Epithelial cell of proximal tubule (primary cell): ENCODE measurements around the gene CHST15. TPM values are rescaled to one million over a fixed set of nuclear protein-coding genes. Genes with fewer than 3 reads are reported as not detected.

ENCODE experiments used
- DNase-seq: peaks from one replicate; pipeline ENCODE4 v3.0.0-alpha.2; 2011; ENCODE audit warnings: low read depth
- H3K4me3 ChIP-seq: 2 replicates; pipeline ENCODE4 v1.5.1; 2011; ENCODE audit warnings: low read depth, mild to moderate bottlenecking, low read length
- total RNA-seq: library from RNA; depleted of rRNA; stranded (reverse); fragments of >200 nt; gene quantifications from 2 replicates; pipeline ENCODE4 v1.2.3, GENCODE V29; 2015
- TF ChIP-seq, protein P1 (sequence below): conservative IDR thresholded peaks from 2 replicates; pipeline ENCODE4 v1.5.1; 2012; ENCODE audit warnings: low read depth, mild to moderate bottlenecking, low read length

CHST15 gene
- total RNA-seq, 1 donor from 2014 or later, result 20.6 TPM

DNA sequence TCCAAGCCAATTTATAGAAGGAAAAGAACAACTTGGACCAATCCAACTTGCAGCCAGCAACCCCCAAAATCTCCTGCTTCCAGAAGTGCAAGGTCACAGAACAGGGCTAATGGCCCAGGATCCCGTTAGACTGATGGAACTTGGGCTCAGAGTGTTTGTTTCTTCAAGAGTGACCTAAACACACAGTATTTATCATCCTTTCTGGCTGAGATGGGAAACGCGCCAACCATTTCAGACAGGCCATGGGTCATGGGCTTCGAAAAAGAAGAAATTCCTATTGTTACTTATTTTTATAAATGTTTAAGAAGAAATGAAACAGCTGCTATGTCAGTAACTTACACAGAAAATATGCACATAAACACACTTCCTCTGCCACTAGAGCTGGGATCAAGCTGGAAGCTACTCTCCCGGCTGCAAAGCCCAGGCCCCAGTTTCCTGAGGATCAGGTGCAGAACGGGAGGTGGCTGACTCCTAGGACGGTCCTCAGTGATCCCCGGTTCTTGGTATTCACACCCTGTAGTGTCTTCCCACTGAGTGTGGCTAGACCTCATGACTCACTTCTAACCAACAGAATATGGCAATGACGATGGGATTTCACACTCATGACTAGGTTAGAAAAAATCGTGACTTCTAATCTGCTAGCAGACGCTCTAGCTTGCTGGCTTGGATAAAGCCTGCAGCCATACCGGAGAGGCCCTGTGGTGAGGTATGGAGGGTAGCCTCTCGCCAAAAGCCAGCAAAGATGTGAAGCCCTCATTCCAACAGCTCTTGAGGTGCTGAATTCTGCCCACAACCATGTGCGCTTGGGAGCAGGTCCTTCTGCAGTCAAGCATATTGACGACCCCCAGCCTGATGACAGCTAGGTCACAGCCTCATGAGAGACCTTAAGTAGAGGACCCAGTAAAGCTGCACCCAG is 60.2 kb downstream of the CHST15 start:
- DNase-seq, result no peak
- H3K4me3 ChIP-seq, result no peak overlapping the region
- TF ChIP-seq, protein P1, sequence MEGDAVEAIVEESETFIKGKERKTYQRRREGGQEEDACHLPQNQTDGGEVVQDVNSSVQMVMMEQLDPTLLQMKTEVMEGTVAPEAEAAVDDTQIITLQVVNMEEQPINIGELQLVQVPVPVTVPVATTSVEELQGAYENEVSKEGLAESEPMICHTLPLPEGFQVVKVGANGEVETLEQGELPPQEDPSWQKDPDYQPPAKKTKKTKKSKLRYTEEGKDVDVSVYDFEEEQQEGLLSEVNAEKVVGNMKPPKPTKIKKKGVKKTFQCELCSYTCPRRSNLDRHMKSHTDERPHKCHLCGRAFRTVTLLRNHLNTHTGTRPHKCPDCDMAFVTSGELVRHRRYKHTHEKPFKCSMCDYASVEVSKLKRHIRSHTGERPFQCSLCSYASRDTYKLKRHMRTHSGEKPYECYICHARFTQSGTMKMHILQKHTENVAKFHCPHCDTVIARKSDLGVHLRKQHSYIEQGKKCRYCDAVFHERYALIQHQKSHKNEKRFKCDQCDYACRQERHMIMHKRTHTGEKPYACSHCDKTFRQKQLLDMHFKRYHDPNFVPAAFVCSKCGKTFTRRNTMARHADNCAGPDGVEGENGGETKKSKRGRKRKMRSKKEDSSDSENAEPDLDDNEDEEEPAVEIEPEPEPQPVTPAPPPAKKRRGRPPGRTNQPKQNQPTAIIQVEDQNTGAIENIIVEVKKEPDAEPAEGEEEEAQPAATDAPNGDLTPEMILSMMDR, result no peak

DNA sequence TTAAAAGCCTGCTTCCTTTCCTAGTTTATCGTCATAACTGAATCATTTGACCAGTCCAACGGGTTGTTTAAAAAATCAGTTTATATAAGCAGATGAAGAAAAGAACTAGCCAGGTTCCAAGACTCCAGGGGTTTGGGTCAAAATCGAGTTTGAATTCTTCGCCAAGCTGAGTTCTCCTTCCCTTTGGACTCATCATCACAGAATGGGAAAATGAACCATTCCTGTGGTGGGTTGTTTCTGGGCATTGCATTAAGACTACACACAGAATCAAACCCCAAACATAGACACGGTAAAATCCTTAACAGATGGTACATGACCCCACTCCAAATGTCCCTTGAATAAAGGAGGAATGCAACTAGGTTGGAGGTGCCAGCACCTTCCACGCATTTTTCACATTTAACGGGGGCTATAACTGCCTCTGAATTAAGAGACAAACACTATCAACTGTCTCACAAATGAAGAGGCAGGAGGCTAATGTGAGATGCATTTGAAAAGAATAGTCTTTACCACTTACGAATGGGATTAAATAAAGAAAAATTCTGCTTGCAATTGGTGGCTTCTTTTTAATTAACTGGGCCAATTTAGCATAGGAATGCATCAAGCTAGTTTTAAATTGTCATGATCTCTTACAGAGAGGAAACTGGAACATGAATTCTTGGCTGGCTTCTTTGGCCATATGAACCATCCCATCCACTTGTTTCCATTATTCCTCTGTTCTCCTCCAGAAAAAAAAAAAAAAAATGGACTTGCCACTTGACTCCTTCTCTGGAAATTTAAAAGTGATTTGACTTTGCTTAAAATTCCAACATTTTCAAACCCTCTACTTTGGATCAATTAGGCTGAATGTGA is 61.1 kb downstream of the CHST15 start:
- H3K4me3 ChIP-seq, result no peak overlapping the region
- no peak for DNase-seq
- TF ChIP-seq, protein P1, result no peak

DNA sequence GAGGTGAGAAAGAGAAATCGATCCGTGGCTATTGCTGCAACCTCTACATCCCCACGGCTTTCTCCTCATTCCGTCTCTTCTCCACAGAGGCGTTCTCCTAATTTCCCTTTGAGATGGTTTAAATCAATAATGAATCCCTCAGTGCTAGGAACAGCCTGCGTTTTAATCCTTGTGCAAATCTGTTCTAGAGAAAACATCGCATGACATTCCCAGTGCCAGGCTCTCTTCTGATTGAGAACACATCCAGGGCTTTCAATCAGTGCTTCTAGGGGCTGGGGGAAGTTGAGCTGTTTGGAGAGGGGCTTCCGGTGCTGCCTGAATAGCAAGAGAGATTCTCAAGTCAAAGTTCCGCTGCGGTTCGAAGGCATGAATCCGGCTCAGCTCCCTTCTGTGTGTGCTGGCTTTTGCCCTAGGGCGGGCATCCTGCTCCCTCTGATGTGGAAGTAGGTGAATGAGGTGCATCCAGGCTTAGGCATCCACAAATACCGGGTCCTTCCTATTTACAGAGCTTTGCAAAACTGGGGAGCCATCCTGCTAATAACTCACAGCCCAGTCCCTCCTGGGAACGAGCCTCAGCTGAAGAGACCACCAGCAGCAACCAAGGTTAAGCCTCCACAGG is 62.8 kb downstream of the CHST15 start:
- no peak overlapping the region for H3K4me3 ChIP-seq
- TF ChIP-seq, protein P1, result no peak
- DNase-seq, result no peak

DNA sequence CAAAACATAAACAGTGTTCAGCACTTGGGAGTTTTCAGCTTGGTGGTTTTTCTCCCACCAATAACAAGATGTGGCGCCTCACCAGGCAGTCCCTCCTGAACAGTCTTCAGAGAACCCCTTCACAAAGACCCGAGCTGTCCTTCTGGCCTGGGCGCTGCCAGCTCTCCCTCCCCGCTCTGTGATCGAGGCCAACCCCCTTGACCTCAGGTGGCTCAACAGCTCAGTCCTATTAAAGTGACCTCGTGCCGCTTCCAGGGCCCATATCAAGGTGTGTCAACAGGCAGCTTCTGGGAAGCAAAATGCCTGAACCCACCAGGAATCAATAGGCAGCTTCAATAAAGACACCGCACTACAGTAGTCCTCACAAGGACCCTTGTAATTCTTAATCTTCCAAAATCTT is 63.3 kb downstream of the CHST15 start:
- H3K4me3 ChIP-seq, result no peak overlapping the region
- TF ChIP-seq, protein P1, result no peak
- DNase-seq, result no peak

GRCh38 chr10:124029559-124029958 is 63.8 kb downstream of the CHST15 start:
- no peak for DNase-seq
- TF ChIP-seq, protein P1, result no peak
- no peak overlapping the region for H3K4me3 ChIP-seq

GRCh38 chr10:124028700-124029480 is 64.5 kb downstream of the CHST15 start:
- TF ChIP-seq, protein P1, result no peak
- DNase-seq, result no peak

More at GRCh38 chr10:124028700-124029480, 64.5 kb downstream of the CHST15 start:
- no peak overlapping the region for H3K4me3 ChIP-seq
